GM04503 (cell line): ENCODE results near the gene SNN.

Experiments used
- DNase-seq: peaks from one replicate; pipeline ENCODE4 v3.0.0-alpha.2; 2012; ENCODE audit warnings: low read depth

SNN gene

DNA sequence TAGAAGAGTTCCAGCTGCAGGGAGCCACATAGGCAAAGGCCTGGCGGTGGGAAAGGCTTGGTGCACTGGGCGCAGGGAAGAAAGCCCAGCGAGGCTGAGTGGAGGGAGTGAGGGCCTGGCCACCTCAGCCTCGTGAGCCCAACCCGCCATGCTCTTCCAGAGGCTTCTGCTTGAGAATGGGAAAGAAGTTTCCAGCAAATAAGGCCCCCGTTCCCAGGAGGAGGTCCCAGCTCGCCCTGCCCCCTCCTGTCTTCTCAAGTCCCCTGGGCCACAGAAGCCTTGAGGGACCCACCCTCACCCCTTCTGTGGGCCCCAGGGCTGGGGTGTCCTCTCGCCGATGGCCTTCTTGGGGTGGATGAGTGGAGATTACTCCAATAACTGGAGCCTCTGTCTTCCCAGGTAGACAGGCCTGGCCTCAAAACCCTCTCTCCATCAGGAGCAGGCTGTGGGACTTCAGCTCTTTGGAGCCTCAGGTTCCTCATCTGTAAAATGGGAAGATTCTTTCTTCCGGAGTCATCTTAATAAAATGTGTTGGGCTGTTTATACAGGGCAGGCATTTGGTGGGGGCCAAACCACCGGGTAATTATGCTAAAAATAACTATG is 933 bp upstream of the SNN start:
- DNase-seq, result no peak

DNA sequence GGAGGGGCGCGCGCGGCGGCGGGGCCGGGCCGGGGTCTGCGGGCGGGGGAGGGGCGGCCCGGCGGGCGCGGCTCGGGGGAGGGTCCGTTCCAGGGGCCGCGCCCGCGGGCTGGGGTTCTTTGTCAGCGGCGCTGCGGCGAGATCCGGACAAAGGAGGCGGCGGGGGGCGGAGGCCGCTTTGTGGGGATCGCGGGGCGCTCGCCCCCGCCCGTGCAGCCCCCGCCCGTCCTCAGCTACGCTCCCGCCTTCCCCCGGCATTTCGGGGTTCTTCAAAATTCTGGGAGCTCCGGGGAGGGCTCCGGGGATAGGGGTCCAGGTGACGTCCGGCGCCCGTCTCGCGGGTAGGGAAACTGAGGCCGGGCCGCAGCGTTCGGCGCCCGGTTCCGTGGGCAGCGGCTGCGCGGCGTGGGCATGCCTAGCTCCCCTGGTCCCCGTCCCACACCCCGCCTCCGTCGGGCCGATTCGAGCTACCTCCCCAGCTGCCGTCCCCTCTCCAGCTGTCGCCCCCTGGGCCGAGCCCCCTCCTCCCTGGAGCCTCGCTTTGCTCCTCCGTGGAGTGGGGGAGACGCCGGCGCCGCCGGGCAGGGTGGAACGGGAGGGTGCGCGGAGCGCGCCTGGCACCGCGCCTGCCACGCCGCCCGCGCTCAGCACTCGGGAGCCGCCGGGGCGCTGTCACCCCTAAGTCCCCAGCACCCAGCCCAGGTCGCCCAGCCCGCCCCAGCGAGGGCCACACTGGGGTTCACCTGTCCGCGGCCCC is 546 bp downstream of the SNN start:
- DNase-seq, result no peak

DNA sequence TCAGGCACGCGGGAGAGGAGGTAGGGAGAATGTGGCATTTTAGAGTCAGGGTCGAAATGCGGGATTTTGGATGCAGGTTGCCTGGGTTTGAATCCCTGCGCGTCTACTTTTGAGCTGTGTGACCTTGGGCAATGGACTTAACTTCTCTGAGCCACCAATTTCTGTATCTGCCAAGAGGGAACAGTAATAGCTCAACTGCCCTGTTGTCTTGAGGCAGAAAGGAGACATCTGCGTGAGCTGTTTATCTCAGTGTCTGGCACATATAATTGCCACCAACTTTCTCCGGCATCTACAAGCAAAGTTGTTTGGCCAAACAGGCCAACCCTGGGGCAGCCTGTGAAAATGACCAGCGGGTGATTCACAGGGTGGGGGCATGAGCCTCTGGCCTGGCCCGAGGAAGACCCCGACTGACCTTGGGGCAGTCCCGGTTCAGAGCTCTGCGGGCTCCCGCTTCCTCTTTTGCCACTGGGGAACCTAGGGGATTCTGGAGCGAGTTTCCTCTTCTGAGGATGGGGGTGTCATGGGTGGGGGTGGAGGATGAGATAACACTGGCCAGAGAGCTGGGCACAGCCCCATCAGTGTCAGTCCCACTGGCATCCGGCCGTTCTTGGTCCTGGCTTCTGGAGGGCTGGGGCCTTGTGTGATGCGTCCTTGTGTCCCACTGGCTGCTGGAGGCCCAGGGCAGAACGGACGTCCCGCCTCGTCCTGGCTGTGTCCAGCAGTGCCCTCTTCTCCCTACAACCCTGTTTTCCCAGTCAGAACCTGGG is 1.3 kb downstream of the SNN start:
- DNase-seq, result no peak

DNA sequence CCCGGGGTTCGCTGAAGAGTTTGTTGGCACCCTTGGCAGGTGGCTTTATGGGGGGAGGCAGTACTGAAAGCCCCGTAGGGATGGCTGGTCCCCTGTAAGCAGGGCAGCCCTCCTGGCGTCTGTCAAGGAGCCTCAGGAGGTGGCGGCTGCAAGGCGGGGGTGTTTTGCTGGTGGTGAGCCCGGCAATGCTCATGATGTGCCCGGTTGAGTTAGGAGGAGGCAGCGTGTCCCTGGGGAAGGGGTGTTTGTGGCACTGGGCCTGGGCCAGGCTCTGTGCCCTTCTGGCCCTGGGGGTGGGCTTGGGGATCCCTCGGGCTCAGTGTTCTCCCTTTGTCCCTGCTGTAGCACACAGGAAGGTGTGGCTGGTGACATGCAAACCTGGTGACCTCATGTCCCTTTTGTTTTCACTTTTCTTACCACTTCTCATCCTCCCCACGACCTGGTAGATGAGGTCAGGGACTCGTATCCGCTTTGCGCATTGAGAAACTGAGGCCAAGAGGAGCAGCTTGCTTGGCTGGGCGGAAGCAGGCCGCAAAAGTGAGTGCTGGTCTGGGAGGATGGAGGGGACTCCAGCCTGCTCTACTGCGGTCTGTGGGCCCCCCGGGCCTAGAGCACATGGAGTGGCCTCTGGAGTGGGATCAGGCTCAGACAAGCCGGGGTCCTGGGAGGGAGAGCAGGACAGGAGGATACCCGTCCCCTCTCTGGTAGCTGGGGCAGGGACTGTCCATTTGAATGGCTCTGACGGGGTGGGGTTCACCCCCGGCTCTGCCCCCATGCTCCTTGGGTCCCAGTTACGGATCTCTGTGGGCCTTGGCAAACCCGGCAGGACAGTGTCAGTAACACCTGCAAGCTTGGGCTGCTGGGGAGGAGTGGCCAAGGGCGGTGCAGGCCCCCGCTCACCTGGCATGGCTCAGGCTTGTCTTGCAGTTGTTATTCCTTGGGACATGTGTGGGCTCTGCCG is 2.2 kb downstream of the SNN start:
- DNase-seq, result no peak

DNA sequence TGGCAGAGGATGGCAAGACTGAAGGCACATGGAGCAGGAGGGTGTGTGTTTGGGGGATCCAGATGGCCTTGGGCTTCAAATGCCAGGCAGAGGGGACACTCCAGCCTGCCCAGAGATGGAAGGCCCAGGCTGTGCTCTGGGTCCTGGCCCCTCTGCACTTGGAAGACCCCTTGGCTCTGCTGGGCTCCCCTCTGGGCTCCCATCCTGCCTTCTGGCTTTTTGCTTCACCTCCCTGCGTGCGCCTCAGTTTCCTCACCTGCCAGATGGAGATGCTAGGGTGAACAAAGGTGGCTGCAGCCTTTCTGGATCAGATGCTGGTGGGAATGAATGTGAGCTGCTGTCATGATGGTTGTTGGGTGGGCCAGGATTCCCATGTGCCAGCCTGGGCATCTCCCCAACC is 3.0 kb downstream of the SNN start:
- no peak for DNase-seq

DNA sequence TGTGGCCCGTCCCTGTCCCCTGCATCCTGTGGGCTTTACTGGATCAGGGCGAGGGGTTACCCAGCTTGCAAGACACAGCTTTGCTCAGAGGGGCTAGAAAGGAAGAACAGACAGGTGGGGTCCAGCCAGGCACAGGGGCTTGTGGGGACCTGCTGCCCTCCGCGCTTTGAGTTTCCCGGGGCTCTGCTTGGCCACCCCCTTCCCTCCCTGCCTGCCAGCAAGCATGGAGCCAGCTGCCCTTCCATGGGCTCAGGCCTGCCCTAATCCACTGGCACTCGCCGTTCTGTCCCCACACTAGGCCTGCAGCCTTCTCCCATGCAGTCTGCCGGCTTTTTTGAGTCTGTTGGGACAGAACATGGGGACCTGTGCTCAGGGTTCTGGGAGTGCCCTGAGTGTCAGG is 3.4 kb downstream of the SNN start:
- no peak for DNase-seq

DNA sequence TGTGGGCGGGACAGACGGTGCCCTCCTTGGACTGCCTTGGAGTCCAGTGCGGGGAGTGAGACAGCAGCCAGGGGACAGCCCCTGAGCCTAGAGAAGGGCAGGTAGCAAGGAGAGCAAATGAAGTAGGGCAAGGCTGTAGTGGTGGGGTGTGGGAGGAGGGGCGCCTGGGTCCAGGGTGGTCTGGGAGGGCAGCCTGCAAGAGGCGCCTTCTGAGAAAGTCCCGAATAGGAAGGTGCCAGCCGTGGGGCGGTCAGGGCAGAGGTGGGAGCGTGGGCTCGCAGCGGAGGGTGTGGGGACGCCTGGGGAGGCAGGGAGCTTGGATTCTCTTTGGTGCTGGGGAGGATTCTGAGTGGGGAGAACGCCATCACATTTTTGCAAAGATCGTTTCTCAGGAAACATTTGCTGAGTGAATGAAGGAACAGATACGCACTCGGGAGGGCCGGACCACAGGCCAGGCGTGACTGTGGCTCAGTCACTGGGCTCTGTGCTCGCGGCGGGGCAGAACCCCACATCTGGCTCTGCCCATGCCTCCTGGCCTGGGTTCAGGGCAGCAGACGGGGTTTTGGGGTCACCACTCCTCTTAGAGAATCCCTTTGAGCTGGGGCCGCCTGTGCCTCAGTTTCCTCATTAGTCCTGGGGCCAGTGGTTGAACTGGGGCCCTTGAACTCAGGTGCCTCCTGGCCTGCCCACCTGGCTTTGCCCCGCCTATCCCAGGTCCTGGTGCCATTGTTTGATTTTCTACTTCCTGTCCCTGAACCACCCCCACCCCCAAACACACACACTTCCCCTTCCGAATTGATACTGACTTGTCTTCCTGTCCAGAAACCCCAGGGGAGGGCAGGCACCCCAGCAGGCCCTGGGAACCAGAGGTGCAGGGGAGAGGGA is 4.2 kb downstream of the SNN start:
- no peak for DNase-seq

DNA sequence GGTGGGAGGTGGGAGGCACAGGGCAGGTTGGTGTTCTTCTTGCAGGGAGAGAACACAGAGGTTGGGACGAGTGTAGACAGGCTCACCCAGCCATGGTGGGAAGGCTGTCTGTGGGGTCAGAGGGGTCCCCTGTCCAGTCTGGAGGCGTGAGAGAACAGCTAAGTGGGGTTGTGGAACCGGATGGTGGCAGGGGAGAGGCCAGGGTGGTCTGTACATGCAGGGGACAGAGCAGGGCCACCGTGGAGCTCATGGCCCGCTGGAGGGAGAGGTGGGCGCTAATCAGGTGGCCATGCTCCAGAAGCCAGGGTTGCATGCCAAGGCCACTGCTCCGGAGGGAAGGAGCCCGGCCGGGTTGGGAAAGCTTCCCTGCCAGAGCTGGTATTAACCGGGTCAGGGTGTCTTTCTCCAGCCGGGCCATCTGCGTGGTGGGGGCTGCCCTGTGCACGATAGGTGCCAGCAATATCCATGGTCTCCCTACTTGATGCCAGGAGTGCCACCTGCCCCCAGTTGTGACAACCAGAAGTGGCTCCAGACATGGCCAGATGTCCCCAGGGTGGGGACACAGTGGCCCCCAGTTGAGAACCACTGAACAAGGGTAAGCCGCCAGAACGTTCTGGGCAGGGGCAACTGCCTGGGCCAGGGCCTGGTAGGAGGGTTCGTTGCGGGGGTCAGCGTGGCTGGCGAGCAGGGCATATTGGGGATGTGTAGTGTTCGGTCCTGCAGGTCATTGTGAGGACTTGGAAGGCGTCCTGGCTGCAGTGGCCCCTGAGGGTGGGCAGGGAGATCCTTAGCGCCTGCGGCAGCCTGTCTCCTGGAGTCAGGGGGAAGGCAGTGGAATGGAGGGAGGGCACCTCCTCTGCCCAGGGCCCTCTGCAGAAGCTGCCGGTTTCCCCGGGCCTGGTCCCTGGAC is 5.1 kb downstream of the SNN start:
- no peak for DNase-seq

DNA sequence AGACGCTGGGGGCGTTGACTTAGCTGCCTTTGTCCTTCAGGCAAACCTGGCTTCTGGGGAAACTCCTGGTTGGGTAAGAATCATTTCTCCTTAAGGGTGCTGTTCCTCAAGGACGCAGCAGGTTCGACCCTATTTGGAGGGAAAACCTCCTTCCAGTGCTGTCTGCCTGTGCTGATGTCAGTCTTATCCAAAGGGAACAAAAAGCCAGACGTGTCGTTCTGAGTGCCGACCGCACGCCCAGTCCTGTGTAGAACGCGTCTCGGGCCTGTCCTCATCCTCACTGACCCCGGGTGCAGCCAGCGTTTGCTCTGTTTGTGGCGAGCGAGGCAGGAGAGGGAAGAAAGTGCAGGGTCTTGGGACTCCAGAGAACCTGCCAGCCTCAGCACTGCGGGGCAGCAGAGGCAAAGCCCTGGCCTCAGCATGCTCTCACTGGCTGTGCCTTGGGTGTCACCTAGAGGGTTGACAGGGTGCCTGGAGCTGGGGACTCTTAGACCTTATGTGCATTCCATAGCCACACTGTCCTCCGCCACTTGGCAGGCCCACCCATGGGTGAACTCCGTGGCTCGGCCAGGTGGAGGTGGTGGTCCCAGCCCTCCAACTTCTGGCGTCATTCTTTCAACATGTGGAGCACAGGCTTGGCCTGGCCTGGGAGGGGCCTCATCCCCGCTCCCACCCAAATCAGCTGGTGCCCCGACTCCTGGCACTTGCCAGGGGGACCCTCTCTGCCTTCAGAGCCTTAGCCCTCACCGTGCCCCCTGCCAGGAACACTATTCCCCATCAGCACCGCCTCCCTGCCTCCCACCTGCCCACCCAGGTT is 6.0 kb downstream of the SNN start:
- DNase-seq, result no peak

DNA sequence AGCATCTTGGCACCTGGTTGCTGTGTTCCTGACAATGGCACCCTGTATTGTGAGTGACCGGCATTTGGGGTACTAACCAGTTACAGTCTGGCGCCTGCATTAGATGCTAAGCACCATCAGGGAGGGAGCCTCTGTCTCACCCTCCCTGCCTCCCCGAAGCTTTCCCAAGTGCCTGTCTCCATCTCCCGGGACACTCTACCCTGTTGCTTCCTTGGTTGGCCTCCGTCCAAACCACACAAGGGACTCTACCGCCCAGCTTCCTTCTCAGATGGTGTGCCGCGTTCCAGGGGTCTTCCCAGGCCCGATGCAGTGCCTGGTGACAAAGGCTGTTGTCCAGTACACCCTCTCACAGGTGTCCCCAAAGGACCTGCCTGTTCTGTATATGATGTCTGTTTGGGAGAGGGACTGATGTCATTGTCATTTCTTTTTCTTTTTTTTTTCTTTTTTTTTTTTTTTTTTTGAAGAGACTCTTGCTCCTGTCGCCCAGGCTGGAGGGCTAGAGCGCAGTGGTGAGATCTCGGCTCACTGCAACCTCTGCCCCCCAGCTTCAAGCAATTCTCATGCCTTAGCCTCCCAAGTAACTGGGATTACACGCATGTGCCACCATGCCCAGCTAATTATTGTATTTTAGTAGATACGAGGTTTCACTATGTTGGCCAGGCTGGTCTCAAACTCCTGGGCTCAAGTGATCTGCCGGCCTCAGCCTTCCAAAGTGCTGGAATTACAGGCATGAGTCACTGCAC is 6.7 kb downstream of the SNN start:
- no peak for DNase-seq

DNA sequence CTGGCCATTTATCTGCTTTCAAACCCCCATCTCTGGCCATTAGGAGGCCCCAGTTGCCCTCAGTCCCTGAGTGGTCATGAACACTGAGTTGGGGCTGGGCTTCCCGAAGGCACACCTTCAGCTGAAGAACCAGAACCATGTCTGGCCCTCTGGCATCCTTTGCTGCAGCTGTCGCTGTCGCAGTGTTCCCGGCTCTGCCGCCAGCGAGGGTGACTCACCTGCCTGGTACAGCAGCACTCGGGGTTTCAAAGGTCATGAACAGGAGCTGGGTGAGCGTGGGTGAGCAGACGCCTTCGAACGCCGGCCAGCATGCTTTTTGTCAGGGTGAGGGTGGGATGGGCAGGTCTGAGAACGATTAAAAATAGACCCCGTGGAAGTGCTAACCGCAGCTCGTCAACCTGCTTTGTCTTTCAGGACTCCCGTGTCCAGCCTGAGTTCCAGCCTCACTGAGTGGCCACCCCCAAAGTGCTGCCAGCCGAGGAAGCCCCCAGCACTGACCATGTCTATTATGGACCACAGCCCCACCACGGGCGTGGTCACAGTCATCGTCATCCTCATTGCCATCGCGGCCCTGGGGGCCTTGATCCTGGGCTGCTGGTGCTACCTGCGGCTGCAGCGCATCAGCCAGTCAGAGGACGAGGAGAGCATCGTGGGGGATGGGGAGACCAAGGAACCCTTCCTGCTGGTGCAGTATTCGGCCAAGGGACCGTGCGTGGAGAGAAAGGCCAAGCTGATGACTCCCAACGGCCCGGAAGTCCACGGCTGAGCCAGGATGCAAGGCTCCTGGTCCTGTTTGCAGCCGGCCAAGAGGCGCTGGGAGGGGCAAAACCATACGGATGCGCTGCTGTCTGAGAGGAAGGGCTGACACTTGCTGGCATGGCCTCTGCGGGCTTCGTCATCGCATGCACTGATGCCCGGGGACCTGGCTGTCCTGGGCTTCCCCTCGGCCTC is 7.6 kb downstream of the SNN start:
- no peak for DNase-seq

DNA sequence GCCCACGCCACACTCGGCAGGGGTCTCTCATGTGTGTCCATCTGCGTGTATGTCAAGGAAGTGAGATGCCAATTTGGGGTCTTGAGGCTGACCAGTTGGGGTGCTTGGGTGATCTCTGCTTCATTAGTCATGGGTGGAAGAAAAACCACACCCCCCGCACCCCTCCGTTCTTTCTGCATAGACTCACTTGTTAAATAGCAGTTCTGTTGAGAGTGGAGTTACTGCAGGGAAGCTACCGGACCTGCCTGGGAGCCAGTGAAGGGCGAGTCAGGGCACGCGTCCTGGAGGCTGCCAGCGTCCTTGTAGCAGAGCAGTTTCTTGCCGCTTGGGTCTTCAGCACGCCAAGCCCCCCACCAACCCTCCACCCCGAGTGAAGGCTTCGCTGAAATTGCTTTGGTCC is 8.5 kb downstream of the SNN start:
- DNase-seq, result no peak

DNA sequence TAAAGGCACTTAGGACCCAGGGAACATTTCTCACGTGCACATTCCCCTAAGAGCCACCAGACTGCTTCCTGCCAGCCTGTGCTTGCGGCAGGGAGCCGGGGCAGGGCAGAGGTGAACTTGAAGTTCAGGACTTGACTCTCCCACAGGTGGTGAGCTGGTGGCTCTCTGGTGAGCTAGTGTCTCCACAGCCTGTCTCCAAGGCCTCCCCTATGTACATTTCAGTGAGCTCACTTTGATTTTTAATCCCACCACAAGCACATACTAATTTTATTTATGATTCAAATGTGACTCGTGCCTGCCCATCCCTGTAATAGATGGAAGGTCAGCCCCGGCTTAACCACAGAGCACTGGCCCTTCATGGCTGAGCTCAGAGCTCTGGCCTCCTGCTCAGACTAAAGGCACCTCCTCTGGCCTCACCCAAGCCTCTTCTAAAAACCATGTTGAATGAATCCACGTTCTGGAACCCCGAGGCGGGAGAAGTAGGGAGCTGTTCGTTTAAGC is 9.2 kb downstream of the SNN start:
- DNase-seq, result no peak

DNA sequence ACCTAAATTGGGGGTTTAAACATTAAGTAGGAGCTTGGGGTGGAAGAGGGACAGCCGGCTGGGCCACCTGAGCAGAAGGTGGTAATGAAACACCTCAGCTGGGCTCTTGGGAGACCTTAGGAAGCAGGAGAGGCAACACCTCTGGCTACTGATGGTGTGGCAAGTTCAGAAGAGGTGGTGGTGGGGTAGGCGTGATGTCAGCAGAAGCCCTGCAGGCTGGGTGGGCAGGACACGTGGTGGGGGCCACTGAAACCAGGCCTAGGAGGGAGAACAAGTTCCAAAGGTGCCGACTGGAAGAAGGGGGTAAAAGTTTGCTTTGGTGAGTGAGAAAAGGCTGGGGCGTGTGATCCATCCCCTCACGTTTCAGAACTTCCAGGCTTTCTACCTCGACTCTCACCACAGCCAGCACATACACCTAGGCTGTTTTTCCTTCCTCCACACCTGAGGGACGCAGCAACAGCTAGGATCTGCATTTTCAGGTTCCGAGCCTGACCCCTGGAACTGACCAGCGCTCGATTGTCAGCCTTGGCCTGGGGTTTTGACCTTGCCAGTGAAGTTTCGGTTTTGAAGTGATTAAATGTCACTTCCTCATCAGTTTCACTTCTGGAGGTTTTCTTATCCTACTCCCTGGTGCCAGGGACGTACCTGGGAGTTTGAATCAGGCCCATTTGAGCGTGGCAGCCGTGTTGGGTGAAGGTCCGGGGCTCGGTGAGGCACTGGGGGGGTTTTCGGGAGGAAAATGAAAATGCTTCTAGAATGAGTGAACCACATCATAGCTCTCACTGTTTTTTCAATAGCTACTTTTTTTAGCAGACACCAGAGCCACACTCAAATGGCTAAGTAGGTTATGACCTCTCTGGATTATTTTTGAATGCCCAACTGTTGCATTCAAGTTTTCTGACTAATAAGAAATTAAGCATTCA is 10.0 kb downstream of the SNN start:
- DNase-seq, result no peak

DNA sequence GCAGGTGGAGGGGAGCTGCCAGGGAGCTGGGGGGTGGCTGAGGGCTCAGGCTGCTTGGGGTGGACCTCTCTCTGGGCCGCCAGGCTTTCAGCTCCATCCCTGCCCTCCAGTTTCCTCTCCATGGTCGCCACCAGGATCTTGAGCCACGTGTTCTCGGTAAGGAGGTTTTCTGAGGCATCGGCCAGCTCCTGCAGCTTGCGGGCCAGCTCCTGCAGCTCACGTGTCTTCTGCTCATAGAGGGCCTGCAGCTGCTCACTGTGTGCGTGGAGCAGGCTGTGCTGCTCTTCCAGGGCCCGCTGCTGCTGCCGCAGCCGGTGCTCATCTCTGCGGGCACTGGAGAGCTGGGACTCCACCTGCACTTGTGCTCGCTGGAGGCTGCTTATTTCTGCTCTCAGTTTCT is 11.0 kb downstream of the SNN start:
- no peak for DNase-seq
